ENCODE measurements around the gene SPRING1.

The SPRING1 gene

DNA sequence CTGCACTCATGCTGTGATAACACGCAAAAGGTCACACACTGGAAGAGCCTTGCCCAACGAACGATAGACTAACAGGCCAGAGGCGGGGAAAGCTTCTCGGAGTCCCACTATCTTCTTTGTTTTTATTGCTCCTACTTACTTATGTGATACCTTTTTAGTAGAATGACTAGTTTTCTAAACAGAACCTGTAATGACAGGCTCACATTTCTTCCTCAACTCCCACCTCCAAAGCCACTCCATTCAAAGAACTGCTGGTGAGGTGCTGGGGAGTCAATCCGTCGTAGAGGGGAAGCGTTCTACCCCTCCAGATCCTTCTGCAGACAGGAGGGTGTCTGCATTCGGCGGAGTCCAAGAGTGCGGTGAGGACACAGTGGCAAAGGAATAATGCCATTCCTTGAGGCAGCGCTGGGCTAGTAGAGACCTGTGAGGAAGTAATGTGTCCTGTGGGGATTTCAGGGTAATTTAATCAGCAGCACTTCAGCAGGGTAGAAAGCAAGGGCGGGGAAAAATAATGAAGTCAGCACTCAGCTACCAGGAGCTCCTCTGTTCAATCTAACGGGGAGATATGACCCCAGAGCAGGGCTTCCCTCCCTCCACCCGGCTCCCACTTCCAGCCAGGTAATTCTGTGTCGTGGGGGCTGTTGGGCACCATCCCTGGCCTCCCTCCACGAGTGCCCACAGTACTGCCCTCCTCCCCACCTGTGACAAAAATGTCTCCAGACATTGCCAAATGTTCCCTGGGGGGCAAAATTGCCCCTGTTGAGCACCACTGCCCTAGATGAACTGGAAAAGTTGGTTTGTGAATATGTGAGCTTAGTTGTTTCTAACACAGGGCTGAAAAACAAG lies 25.2 kb downstream of the SPRING1 start:
- TF ChIP-seq, protein P1, sequence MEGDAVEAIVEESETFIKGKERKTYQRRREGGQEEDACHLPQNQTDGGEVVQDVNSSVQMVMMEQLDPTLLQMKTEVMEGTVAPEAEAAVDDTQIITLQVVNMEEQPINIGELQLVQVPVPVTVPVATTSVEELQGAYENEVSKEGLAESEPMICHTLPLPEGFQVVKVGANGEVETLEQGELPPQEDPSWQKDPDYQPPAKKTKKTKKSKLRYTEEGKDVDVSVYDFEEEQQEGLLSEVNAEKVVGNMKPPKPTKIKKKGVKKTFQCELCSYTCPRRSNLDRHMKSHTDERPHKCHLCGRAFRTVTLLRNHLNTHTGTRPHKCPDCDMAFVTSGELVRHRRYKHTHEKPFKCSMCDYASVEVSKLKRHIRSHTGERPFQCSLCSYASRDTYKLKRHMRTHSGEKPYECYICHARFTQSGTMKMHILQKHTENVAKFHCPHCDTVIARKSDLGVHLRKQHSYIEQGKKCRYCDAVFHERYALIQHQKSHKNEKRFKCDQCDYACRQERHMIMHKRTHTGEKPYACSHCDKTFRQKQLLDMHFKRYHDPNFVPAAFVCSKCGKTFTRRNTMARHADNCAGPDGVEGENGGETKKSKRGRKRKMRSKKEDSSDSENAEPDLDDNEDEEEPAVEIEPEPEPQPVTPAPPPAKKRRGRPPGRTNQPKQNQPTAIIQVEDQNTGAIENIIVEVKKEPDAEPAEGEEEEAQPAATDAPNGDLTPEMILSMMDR (IDR thresholded peaks at IDR 0.05): no peak

DNA sequence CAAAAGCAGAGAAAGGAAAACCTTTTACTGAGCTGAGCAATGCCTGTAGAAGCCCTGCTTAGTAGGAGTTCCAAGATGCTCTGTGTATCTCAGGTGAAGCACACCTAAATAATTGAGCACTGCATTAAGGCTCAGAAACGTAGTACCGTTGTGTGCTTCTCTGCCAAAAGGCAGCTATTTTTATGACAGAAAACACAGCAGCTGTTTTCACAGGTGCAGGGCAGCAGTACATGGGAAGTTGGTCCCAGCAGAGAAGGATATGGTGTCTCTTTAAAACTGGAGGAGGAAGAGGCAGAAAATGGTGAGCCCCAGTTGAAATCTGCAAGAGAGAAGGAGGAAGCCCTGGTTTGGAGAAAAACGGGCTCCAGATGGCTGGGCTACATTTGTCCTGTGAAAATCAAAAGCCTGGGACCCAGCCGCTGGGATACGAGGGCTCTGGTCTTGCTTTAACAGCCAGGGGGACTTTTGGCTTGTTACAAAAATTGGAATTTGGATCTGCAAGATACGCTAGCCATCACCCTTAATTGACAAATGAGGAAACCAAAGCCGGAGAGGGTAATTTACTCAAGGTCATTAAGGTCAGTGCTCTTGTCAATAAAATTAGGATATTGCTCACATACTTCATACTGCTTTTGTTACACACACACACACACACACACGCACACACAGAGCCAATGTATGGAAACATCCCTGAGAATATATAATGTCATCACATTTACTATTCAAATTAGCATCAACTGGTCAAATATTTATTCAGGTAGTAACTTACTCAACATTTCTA lies 27.3 kb downstream of the SPRING1 start:
- TF ChIP-seq, protein P1 (IDR thresholded peaks at IDR 0.05): no peak

DNA sequence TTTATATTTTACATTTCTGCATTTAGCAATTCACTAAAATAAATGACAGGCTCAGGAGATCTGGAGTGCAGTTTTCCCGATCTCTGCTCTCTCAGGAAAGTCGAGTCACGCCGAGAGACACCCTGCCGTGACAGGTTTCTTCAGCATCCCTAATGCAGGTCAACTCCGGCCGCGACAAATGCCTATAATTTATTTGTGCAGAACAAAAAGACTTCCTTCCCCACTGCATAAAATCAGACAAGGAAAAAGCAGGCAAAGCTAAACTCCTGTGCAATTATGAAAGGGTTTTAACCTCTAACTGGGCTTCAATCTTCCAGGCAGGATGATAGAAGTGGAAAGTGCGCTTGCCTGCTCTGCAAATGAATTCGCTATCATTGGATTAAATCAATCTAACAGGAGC lies 28.1 kb downstream of the SPRING1 start:
- TF ChIP-seq, protein P1 (IDR thresholded peaks at IDR 0.05): no peak

DNA sequence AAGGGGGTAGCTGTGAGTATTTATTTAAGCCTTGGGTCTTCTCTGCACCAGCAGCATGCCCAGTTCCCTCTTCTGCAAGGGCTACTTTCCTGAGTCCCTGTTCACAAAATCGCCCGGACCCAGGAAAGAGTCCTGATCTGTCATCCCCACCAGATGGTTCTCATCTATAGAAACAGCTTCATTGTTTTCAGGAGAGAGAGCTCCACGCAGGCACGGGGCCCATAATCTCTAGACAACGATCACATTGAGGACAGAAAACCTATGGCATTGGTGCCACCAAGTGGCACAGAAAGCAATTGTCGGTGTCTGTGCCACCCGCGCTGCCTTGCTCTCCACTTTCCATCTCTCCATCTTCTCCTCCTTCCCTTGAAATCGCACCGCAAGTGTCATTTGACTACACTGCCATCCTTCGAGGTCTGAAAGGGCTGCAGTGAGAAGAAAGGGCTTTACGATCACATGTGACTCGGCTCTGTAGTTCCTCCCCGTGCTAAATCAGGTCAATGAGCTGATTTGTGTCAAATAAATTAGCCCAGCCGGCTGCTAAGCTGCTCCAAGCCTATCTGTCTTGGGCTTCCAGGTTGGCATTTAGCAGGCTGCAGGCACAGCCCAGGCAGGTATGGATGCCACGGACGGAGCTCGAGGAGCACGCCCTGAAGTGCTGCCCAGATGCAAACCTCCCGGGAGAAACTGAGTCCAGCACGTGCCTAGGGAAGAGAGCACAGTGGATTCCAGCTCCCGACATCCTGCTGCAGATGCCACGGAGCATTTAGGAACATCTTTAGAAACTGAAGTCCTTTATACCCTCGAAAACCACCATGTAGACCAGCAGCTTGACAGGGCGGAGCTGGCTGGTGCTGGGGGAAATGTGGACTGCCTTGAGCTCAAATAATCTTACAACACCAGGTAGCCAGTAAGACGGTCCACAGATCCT lies 28.8 kb downstream of the SPRING1 start:
- TF ChIP-seq, protein P1 (IDR thresholded peaks at IDR 0.05): peak; percentile 83

DNA sequence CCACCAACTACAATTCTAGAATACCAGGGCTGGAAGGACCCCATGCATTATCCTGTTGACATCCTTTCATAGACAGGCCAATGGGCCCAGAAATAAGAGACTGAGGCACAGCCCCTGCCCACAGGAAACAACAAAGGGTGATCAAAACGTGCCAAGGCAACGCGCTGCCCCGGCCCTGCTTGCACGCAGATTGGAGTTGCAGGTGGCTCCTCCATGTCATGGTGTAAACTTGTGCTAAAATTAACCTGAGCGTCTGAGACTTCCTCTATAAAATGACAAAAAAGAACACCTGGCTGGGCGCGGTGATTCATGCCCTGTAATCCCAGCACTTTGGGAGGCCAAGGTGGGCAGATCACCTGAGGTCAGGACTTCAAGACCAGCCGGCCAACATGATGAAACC lies 30.1 kb downstream of the SPRING1 start:
- TF ChIP-seq, protein P1 (IDR thresholded peaks at IDR 0.05): no peak

DNA sequence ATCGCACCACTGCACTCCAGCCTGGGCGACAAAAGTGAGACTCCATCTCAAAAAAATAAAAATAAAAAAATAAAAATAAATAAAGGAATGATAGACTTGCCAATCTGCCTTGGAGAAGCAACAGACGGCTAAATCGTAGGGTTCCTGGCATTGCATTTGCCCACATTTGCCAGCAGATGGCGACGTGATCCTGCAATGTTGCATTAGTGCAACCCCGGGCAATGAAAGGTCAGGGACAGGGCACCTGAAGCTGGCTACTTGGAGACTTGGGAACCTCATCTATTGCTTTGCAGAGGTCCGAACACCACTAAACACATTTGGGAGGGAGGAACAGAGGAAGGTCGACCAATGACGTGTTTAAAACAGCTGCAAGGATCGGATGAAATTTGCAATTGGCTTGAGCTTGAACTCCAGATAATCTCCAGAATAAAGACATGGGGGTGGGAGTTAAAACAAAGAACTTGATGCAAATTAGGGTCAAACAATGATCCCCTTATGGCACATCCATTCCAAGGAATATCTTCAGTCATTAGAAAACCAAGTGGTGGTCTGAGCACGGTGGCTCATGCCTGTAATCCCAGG lies 34.6 kb downstream of the SPRING1 start:
- TF ChIP-seq, protein P1 (IDR thresholded peaks at IDR 0.05): peak; percentile 91

DNA sequence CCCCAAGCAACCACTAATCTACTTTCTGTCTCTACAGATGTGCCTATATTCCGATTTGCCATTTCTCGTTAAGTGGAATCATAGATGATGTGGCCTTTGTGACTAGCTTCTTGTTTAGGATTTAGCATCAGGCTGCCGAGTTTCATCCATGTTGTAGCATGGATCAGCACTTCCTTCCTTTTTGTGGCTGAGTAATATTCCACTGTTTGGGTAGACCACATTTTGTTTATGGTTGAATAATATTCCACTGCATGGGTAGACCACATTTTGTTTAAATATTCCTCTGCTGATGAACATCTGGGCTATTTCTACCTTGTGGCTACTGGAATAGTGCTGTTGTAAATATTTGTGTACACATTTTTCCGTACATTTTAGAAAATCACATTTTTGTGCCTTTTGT lies 36.4 kb downstream of the SPRING1 start:
- TF ChIP-seq, protein P1 (IDR thresholded peaks at IDR 0.05): no peak
